ENCODE measurements around the gene ARHGEF17. TPM values are rescaled to one million over a fixed set of nuclear protein-coding genes. Genes with fewer than 3 reads are reported as not detected.

Gene ARHGEF17
- polyA plus RNA-seq, 2 of the 4 experiments (the other 2 are of a cell fraction), result 7.0 to 16.2 TPM

DNA sequence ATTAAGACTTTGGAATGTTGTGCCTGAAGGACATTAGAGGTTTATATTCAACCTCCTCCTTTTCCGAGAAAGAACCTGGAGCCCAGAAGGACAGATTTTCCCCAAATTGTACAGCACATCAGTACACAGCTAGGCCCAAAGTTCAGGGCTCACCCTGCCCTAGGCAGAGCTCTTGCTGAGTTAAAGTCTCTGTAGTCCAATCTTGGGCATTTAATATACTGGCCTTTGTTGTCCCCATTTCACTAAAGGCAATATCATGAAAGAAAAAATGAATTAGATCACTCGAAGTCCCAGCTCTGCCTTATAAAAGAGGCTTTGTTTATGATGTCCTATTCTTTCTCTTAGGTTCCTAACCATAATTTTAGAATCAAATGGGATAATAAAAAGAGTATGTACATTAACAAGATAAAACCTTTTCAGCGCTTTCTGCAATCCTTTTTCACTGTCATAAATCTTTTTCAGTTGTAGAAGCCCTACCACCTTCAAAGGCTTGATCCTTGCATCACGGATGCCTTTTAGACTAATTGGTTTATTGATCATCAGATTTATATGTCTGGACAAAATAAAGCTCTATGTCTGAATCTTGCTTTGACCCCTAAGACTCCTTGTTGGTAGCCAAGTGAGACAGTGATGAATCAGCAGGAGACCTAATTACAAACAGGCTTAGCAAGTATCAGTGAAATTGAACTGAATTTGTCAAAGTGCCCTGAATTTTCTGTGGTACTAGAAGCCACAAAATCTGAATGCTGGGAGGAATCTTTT is 108.0 kb downstream of the ARHGEF17 start:
- no peak for ATAC-seq
- 77% methylated on average over 4 of the region's 4 CpGs for WGBS (ENCODE audit: missing lambda C conversion rate)
- POLR2A ChIA-PET, result no interaction called here
- no peak for FAIRE-seq
- TF ChIP-seq, protein P1, sequence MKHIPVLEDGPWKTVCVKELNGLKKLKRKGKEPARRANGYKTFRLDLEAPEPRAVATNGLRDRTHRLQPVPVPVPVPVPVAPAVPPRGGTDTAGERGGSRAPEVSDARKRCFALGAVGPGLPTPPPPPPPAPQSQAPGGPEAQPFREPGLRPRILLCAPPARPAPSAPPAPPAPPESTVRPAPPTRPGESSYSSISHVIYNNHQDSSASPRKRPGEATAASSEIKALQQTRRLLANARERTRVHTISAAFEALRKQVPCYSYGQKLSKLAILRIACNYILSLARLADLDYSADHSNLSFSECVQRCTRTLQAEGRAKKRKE (CRISPR knock-in tag; IDR thresholded peaks at IDR 0.05; ENCODE audit: low read depth), result no peak
- TF ChIP-seq GATA3 (IDR thresholded peaks at IDR 0.05; ENCODE audit: borderline replicate concordance) (no peak), KDM1A (IDR thresholded peaks at IDR 0.05; ENCODE audit: low read depth) (no peak), CHD4 (IDR thresholded peaks at IDR 0.05; ENCODE audit: borderline replicate concordance) (no peak), ZFP36 (IDR thresholded peaks at IDR 0.05; ENCODE audit: borderline replicate concordance, partially characterized antibody) (no peak), CBX2 (IDR thresholded peaks at IDR 0.05; ENCODE audit: borderline replicate concordance, low read depth) (no peak), MYC (IDR thresholded peaks at IDR 0.05; ENCODE audit: borderline replicate concordance, low read length) (no peak), PHF8 (IDR thresholded peaks at IDR 0.05; ENCODE audit: borderline replicate concordance, low read depth) (no peak)
- TF ChIP-seq, protein P2, sequence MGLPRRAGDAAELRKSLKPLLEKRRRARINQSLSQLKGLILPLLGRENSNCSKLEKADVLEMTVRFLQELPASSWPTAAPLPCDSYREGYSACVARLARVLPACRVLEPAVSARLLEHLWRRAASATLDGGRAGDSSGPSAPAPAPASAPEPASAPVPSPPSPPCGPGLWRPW (IDR thresholded peaks at IDR 0.05), result no peak
- TF ChIP-seq, protein P3, sequence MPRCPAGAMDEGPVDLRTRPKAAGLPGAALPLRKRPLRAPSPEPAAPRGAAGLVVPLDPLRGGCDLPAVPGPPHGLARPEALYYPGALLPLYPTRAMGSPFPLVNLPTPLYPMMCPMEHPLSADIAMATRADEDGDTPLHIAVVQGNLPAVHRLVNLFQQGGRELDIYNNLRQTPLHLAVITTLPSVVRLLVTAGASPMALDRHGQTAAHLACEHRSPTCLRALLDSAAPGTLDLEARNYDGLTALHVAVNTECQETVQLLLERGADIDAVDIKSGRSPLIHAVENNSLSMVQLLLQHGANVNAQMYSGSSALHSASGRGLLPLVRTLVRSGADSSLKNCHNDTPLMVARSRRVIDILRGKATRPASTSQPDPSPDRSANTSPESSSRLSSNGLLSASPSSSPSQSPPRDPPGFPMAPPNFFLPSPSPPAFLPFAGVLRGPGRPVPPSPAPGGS (IDR thresholded peaks at IDR 0.05), result no peak
- TF ChIP-seq, protein P4, sequence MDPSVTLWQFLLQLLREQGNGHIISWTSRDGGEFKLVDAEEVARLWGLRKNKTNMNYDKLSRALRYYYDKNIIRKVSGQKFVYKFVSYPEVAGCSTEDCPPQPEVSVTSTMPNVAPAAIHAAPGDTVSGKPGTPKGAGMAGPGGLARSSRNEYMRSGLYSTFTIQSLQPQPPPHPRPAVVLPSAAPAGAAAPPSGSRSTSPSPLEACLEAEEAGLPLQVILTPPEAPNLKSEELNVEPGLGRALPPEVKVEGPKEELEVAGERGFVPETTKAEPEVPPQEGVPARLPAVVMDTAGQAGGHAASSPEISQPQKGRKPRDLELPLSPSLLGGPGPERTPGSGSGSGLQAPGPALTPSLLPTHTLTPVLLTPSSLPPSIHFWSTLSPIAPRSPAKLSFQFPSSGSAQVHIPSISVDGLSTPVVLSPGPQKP (IDR thresholded peaks at IDR 0.05; ENCODE audit: low read depth, low read length), result no peak
- Histone ChIP-seq H3K9me3 (no peaks in the 10 kb centered on the region), H3K4me3 (no peak overlapping the region), H3K4me2 (no peak overlapping the region), H3K27ac (no peak overlapping the region), H3K4me1 (no peaks in the 10 kb centered on the region)
- CTCF ChIA-PET, result interaction anchor here (0.7 to 2.4 kb wide), 3 partner anchors 11 to 23 kb away, joined by 3 to 7 read pairs (median 3); no protein-coding TSS in a partner anchor
- DNase-seq (ENCODE audit: low read depth in 1 of 2, low spot score in 1 of 2), result no peak

DNA sequence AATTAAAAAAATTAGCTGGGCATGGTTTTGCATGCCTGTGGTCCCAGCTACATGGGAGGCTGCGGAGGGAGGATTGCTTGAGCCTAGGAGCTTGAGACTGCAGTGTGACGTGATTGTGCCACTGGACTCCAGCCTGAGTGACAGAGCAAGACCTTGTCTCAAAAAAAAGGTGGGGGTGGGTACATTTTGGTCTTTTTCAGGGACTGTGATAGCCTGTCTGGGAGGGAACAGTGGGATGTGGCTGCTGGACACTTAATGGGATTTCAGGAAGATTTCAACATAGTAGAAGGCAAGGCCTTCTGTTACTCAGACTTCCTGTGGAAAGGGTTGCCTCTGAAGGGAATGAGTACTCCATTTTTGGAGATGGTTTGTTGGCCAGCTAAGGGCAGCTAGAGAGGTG is 108.7 kb downstream of the ARHGEF17 start:
- DNase-seq (ENCODE audit: low read depth in 1 of 2, low spot score in 1 of 2), result no peak
- ChIA-PET CTCF (interaction anchor here (0.5 to 2.4 kb wide), 4 partner anchors 12 to 48 kb away, joined by 3 to 7 read pairs (median 3); no protein-coding TSS in a partner anchor), POLR2A (no interaction called here)
- 95% methylated on average over 2 of the region's 2 CpGs for WGBS (ENCODE audit: missing lambda C conversion rate)
- Histone ChIP-seq H3K9me3 (no peaks in the 10 kb centered on the region), H3K4me1 (no peaks in the 10 kb centered on the region), H3K27ac (no peak overlapping the region), H3K4me3 (no peak overlapping the region), H3K4me2 (no peak overlapping the region)
- no peak for FAIRE-seq
- ATAC-seq, result no peak
- TF ChIP-seq, protein P5, sequence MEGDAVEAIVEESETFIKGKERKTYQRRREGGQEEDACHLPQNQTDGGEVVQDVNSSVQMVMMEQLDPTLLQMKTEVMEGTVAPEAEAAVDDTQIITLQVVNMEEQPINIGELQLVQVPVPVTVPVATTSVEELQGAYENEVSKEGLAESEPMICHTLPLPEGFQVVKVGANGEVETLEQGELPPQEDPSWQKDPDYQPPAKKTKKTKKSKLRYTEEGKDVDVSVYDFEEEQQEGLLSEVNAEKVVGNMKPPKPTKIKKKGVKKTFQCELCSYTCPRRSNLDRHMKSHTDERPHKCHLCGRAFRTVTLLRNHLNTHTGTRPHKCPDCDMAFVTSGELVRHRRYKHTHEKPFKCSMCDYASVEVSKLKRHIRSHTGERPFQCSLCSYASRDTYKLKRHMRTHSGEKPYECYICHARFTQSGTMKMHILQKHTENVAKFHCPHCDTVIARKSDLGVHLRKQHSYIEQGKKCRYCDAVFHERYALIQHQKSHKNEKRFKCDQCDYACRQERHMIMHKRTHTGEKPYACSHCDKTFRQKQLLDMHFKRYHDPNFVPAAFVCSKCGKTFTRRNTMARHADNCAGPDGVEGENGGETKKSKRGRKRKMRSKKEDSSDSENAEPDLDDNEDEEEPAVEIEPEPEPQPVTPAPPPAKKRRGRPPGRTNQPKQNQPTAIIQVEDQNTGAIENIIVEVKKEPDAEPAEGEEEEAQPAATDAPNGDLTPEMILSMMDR (IDR thresholded peaks at IDR 0.05), result no peak
- TF ChIP-seq MAFK (IDR thresholded peaks at IDR 0.05; ENCODE audit: partially characterized antibody), result no peak
- TF ChIP-seq NR3C1 (IDR thresholded peaks at IDR 0.05), result no peak
- TF ChIP-seq KDM1A (IDR thresholded peaks at IDR 0.05; ENCODE audit: low read depth), result no peak
- no peak for TF ChIP-seq NFE2L2 (conservative IDR thresholded peaks at IDR 0.05; ENCODE audit: low read length)
- TF ChIP-seq SREBF2 (IDR thresholded peaks at IDR 0.05), result no peak

Other genes starting within 250 kb of the ARHGEF17 start
- gene FCHSD2, start 166.0 kb upstream of the ARHGEF17 start, polyA plus RNA-seq (2011; rRNA removed), result 15.0 and 19.0 TPM in 2 replicates
- 9.4 to 10.5 TPM (median 10.5 TPM) in 3 replicates for gene FCHSD2, start 166.0 kb upstream of the ARHGEF17 start, polyA plus RNA-seq (2017; fragmentation: RNase III; extraction: RNeasy Plus Mini Kit Qiagen cat#74134 plus additional on column Dnase treatment)
- 3.7 and 5.2 TPM in 2 replicates for gene P2RY2, start 90.0 kb upstream of the ARHGEF17 start, polyA plus RNA-seq (2011; rRNA removed)
- gene P2RY2, start 90.0 kb upstream of the ARHGEF17 start, polyA plus RNA-seq (2017; fragmentation: RNase III; extraction: RNeasy Plus Mini Kit Qiagen cat#74134 plus additional on column Dnase treatment), result 6.1 to 6.4 TPM (median 6.4 TPM) in 3 replicates
- 6.8 and 8.4 TPM in 2 replicates for gene P2RY6, start 35.9 kb upstream of the ARHGEF17 start, polyA plus RNA-seq (2011; rRNA removed)
- gene P2RY6, start 35.9 kb upstream of the ARHGEF17 start, polyA plus RNA-seq (2017; fragmentation: RNase III; extraction: RNeasy Plus Mini Kit Qiagen cat#74134 plus additional on column Dnase treatment), result 8.8 to 11.2 TPM (median 9.1 TPM) in 3 replicates
- 2.9 TPM in 2 replicates for gene RELT, start 68.1 kb downstream of the ARHGEF17 start, polyA plus RNA-seq (2011; rRNA removed)
- gene RELT, start 68.1 kb downstream of the ARHGEF17 start, polyA plus RNA-seq (2017; fragmentation: RNase III; extraction: RNeasy Plus Mini Kit Qiagen cat#74134 plus additional on column Dnase treatment), result 5.1 to 6.3 TPM (median 5.2 TPM) in 3 replicates

Measured in A549 (cell line).